ENCODE measurements around the gene ZMPSTE24. TPM values are rescaled to one million over a fixed set of nuclear protein-coding genes. Genes with fewer than 3 reads are reported as not detected.

The ZMPSTE24 gene
- total and polyA plus RNA-seq, 10 of the 15 experiments (the other 5 are each of a cell fraction or from before 2014, with no cell fraction given) = 21.5 to 84.4 (median 43.6) TPM

DNA sequence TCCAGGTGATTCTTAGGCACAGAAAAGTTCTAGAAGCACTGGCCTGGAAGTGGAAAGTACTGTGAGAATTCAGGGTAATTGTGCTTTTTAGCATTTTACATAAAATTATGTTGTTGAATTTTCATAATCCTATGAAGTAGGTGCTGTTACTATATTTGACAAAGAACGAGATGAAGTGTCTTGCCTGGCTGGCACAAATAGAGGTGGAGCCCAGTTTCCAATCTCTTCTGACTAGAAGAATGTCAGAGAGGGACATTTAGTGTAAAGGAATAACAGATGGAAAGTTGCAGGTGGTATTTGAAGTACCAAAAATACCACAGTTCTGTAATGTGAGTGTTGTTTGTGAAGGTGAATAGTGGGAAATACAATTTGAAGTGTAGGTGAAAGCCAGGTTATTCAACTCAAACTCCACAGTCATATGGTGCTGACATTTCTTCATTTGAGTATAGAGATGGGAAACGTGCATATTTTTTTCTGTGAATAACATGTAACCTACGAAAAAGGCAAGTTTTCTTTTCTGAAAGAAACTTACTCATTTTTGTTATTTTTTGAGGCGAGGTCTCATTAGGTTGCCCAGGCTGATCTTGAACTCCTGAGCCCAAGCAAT lies 13.8 kb upstream of the ZMPSTE24 start (continued):
- TF ChIP-seq EGR1 (IDR thresholded peaks at IDR 0.05; ENCODE audit: borderline replicate concordance in 1 of 2, low read depth in 2 of 2, low read length in 2 of 2) (no peak), SMARCA5 (IDR thresholded peaks at IDR 0.05) (no peak), SKIL (IDR thresholded peaks at IDR 0.05; ENCODE audit: low read depth, poor library complexity, severe bottlenecking) (no peak)

DNA sequence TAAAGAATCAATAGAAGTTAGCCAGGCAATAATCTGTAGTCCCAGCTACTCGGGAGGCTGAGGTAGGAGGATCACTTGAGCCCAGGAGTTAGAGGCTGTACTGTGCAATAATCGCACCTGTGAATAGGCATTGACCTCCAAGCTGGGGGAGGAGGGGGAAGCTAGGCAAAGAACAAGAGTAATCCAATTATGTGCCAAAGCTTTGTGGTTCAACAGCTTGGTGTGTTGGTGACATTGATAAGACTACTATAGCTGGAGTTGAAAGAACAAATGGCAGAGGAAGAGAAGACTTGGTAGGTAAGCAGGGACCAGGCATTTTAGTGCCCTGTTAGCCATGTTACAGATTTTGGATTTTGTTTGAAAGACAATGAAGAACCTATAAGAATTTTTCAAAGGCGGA lies 12.3 kb upstream of the ZMPSTE24 start:
- H3K36me3 ChIP-seq (ENCODE audit: control insufficient read depth in 2 of 2, insufficient read depth in 2 of 2, low read length in 1 of 2) = no peaks in the 10 kb centered on the region
- ChIA-PET CTCF (interaction anchor here (0.8 to 1.5 kb wide), 3 partner anchors 17 to 93 kb away, joined by 3 to 4 read pairs (median 3); no protein-coding TSS in a partner anchor), RAD21 (ENCODE audit: unreplicated experiment) (interaction anchor here (0.9 kb wide), 1 partner anchor 21 kb away, joined by 3 read pairs; no protein-coding TSS in a partner anchor), SMC1A (ENCODE audit: uncharacterized antibody, unreplicated experiment) (interaction anchor here (0.7 kb wide), 1 partner anchor 9 kb away, joined by 3 read pairs; no protein-coding TSS in a partner anchor), POLR2A (interaction anchor here (0.6 kb wide), 1 partner anchor 96 kb away, joined by 8 read pairs; no protein-coding TSS in a partner anchor)
- no peak overlapping the region for H3K4me3 ChIP-seq
- TF ChIP-seq SKIL (IDR thresholded peaks at IDR 0.05; ENCODE audit: low read depth, poor library complexity, severe bottlenecking) = no peak
- TF ChIP-seq ESRRA (IDR thresholded peaks at IDR 0.05; ENCODE audit: low read length) = no peak
- H3K79me2 ChIP-seq (ENCODE audit: control insufficient read depth, insufficient read depth, low read length) = no peaks in the 10 kb centered on the region
- H3K27ac ChIP-seq (ENCODE audit: control insufficient read depth, insufficient read depth) = no peak overlapping the region
- H3K9ac ChIP-seq (ENCODE audit: control insufficient read depth, insufficient read depth, low read length) = no peak overlapping the region
- intact Hi-C loops (cut with micrococcal nuclease; ENCODE audit: unreplicated experiment) (no loop called here), in situ Hi-C loops (cut with MboI) (no loop called here)
- peaks cover 13% of the 10 kb centered on the region for H3K4me1 ChIP-seq (ENCODE audit: control insufficient read depth, insufficient read depth, low read length)
- no peaks in the 10 kb centered on the region for H3K27me3 ChIP-seq (replicated peaks in 1 of 2; ENCODE audit: control insufficient read depth in 2 of 2, insufficient read depth in 2 of 2, low read length in 1 of 2)
- H3K9me3 ChIP-seq (replicated peaks; ENCODE audit: control insufficient read depth, insufficient read depth, low read length) = no peaks in the 10 kb centered on the region
- H4K20me1 ChIP-seq (ENCODE audit: control insufficient read depth, insufficient read depth) = no peaks in the 10 kb centered on the region
- no peak for DNase-seq (ENCODE audit: low read depth, low spot score)
- no peak overlapping the region for H2AFZ ChIP-seq (ENCODE audit: control insufficient read depth, low read depth, low read length)
- WGBS (ENCODE audit: insufficient coverage, insufficient replicate concordance, low lambda C conversion rate, missing lambda C conversion rate) = 100% methylated on average over 3 of the region's 3 CpGs
- no TSS peak for BruUV-seq (replicated peaks)
- FAIRE-seq = no peak
- ATAC-seq = no peak
- no peak overlapping the region for H3K4me2 ChIP-seq (ENCODE audit: control insufficient read depth, insufficient read depth)
